Thyroid gland (tissue), 4 donors: ENCODE data around the gene C11orf54.

Experiments
- POLR2A ChIP-seq, 2 donors: fragments of 450-650 bp; IDR thresholded peaks; one replicate each; pipeline ENCODE4 v1.6.1; 2017; ENCODE audit warnings: antibody characterized with exemption in 2 of 2, mild to moderate bottlenecking in 2 of 2, moderate library complexity in 1 of 2
- TF ChIP-seq, protein P1 (sequence below), 6 experiments: fragments of 200-600 bp in 3 of 6; fragments of 450-650 bp in 3 of 6; sonication (generic) in 3 of 6; IDR thresholded peaks; one replicate each; pipeline ENCODE4 v1.5.1; 2016 to 2019; ENCODE audit warnings: antibody characterized with exemption in 6 of 6, mild to moderate bottlenecking in 2 of 6, inconsistent platforms in 1 of 6, moderate library complexity in 1 of 6

GRCh38 chr11:93715797-93716396 lies 25.6 kb upstream of the C11orf54 start:
- TF ChIP-seq POLR2A (IDR thresholded peaks at IDR 0.05) = no peak
- TF ChIP-seq, protein P1, sequence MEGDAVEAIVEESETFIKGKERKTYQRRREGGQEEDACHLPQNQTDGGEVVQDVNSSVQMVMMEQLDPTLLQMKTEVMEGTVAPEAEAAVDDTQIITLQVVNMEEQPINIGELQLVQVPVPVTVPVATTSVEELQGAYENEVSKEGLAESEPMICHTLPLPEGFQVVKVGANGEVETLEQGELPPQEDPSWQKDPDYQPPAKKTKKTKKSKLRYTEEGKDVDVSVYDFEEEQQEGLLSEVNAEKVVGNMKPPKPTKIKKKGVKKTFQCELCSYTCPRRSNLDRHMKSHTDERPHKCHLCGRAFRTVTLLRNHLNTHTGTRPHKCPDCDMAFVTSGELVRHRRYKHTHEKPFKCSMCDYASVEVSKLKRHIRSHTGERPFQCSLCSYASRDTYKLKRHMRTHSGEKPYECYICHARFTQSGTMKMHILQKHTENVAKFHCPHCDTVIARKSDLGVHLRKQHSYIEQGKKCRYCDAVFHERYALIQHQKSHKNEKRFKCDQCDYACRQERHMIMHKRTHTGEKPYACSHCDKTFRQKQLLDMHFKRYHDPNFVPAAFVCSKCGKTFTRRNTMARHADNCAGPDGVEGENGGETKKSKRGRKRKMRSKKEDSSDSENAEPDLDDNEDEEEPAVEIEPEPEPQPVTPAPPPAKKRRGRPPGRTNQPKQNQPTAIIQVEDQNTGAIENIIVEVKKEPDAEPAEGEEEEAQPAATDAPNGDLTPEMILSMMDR (IDR thresholded peaks at IDR 0.05) = no peak
